Neural cell (in vitro differentiated cells): ENCODE results near the gene PTPRG. TPM values are rescaled to one million over a fixed set of nuclear protein-coding genes. Genes with fewer than 3 reads are reported as not detected.

Experiments
- H2AFZ ChIP-seq: fragments of 200-600, 300-800 bp; sonication (generic), shearing (Covaris generic); 2 replicates; pipeline ENCODE4 v1.6.0; 2014; ENCODE audit warnings: low read depth, mild to moderate bottlenecking, antibody characterized with exemption, low read length, moderate library complexity
- H3F3A ChIP-seq: fragments of 200-600 bp; shearing (Covaris generic); 2 replicates; pipeline ENCODE4 v1.6.1; 2016; ENCODE audit warnings: mild to moderate bottlenecking, moderate library complexity, mixed read lengths, antibody characterized with exemption, low read length; ENCODE audit not compliant: insufficient read depth, poor library complexity, severe bottlenecking
- H3K27ac ChIP-seq: fragments of 200-600, 300-800 bp; sonication (generic), shearing (Covaris generic); 2 replicates; pipeline ENCODE4 v1.5.1; 2014; ENCODE audit warnings: mild to moderate bottlenecking, low read length, moderate library complexity
- H3K27me3 ChIP-seq: fragments of 300-800, 200-600 bp; sonication (generic), shearing (Covaris generic); 2 replicates; pipeline ENCODE4 v1.6.0; 2014; ENCODE audit warnings: mild to moderate bottlenecking, low read depth, low read length, moderate library complexity; ENCODE audit not compliant: insufficient read depth
- H3K36me3 ChIP-seq: fragments of 300-800, 200-600 bp; sonication (generic), shearing (Covaris generic); 2 replicates; pipeline ENCODE4 v1.5.1; 2014; ENCODE audit warnings: mild to moderate bottlenecking, antibody characterized with exemption, low read length, moderate library complexity; ENCODE audit not compliant: insufficient read depth
- H3K4me2 ChIP-seq: fragments of 300-800, 200-600 bp; sonication (generic), shearing (Covaris generic); 2 replicates; pipeline ENCODE4 v1.6.0; 2014; ENCODE audit warnings: mild to moderate bottlenecking, low read length
- H3K4me3 ChIP-seq: fragments of 300-800, 200-600 bp; sonication (generic), shearing (Covaris generic); 2 replicates; pipeline ENCODE4 v1.5.1; 2014; ENCODE audit warnings: mild to moderate bottlenecking, low read length, moderate library complexity
- H3K79me2 ChIP-seq: fragments of 200-600 bp; shearing (Covaris generic); replicated peaks from 2 replicates; pipeline ENCODE4 v1.6.0; 2014; ENCODE audit warnings: mild to moderate bottlenecking, low read length, moderate library complexity; ENCODE audit not compliant: insufficient read depth
- H3K9ac ChIP-seq: fragments of 300-800, 200-600 bp; sonication (generic), shearing (Covaris generic); 2 replicates; pipeline ENCODE4 v1.6.1; 2016; ENCODE audit warnings: mild to moderate bottlenecking, low read length, mixed read lengths
- H3K9me2 ChIP-seq: fragments of 200-600 bp; shearing (Covaris generic); 2 replicates; pipeline ENCODE4 v1.6.1; 2016; ENCODE audit warnings: mild to moderate bottlenecking, low read length, mixed read lengths; ENCODE audit not compliant: insufficient read depth
- H3K9me3 ChIP-seq: fragments of 200-600, 300-800 bp; sonication (generic), shearing (Covaris generic); 2 replicates; pipeline ENCODE4 v1.6.1; 2016; ENCODE audit warnings: mild to moderate bottlenecking, mixed run types, low read length, moderate library complexity, mixed read lengths
- H4K20me1 ChIP-seq: fragments of 200-600 bp; shearing (Covaris generic); 2 replicates; pipeline ENCODE4 v1.6.1; 2016; ENCODE audit warnings: mild to moderate bottlenecking, mixed run types; ENCODE audit not compliant: insufficient read depth
- EP300 ChIP-seq: fragments of 450-650 bp; conservative IDR thresholded peaks from 2 replicates; pipeline ENCODE4 v1.6.1; 2014; ENCODE audit warnings: antibody characterized with exemption, mild to moderate bottlenecking, moderate library complexity; ENCODE audit not compliant: poor library complexity, severe bottlenecking
- EZH2 ChIP-seq: fragments of 200-600, 300-800 bp; shearing (Covaris generic), sonication (generic); IDR thresholded peaks from 2 replicates; pipeline ENCODE4 v1.6.1; 2014; ENCODE audit warnings: antibody characterized with exemption, low read length, borderline replicate concordance, mild to moderate bottlenecking; ENCODE audit not compliant: insufficient read depth, poor library complexity, severe bottlenecking
- MXI1 ChIP-seq: fragments of 450-650 bp; conservative IDR thresholded peaks from 2 replicates; pipeline ENCODE4 v1.6.1; 2014; ENCODE audit warnings: antibody characterized with exemption, mild to moderate bottlenecking; ENCODE audit not compliant: poor library complexity, severe bottlenecking
- POLR2AphosphoS5 ChIP-seq: IDR thresholded peaks from 2 replicates; pipeline ENCODE4 v1.6.1; 2012
- RAD21 ChIP-seq: fragments of 450-650 bp; conservative IDR thresholded peaks from 2 replicates; pipeline ENCODE4 v1.6.1; 2014; ENCODE audit warnings: antibody characterized with exemption, mild to moderate bottlenecking, moderate library complexity
- SMC3 ChIP-seq: fragments of 450-650 bp; conservative IDR thresholded peaks from 2 replicates; pipeline ENCODE4 v1.6.1; 2014; ENCODE audit warnings: antibody characterized with exemption, mild to moderate bottlenecking, moderate library complexity; ENCODE audit not compliant: poor library complexity
- TAF1 ChIP-seq: IDR thresholded peaks from 2 replicates; pipeline ENCODE4 v1.6.1; 2012; ENCODE audit warnings: low read depth
- polyA plus RNA-seq: library from polyadenylated mRNA; depleted of rRNA; stranded (reverse); fragments of >200 nt; gene quantifications from 2 replicates; pipeline ENCODE4 v1.2.3, GENCODE V29; 2014
- TF ChIP-seq, protein P1 (sequence below): IDR thresholded peaks from 2 replicates; pipeline ENCODE4 v1.6.1; 2012; ENCODE audit warnings: borderline replicate concordance
- TF ChIP-seq, protein P2 (sequence below): fragments of 450-650 bp; IDR thresholded peaks from 2 replicates; pipeline ENCODE4 v1.5.1; 2014; ENCODE audit warnings: antibody characterized with exemption, mild to moderate bottlenecking, moderate library complexity; ENCODE audit not compliant: poor library complexity, severe bottlenecking

Gene PTPRG
- polyA plus RNA-seq, 1 donor from 2014 or later = 33.1 TPM

DNA sequence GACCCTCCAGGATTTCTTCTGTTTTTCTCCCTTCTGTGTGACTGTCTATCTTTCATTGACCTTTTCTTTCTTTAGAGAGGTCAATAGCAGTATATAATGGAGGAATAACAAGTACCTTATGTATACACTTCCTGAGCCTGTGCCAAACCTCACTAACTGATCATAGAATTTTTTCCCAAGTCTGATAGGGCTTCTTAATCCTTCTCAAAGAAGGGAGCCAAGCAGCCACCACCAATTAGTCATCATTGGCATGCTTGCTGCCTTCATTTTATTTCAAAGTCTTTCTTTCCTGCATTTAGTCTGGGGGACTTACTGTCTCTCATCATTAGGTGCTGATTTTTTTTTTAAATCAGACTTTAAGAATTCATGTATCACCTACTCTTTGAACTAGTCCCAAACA lies 485.0 kb downstream of the PTPRG start:
- Histone ChIP-seq H3K9me2 (no peaks in the 10 kb centered on the region), H3K9me3 (no peaks in the 10 kb centered on the region), H3K36me3 (no peaks in the 10 kb centered on the region), H3K79me2 (peaks cover 4% of the 10 kb centered on the region), H3K4me2 (no peak overlapping the region), H3F3A (no peaks in the 10 kb centered on the region), H2AFZ (no peak overlapping the region), H3K27ac (no peak overlapping the region), H3K9ac (no peak overlapping the region), H4K20me1 (no peaks in the 10 kb centered on the region), H3K27me3 (no peaks in the 10 kb centered on the region), H3K4me3 (no peak overlapping the region)
- TF ChIP-seq RAD21 = no peak
- TF ChIP-seq MXI1 = no peak
- TF ChIP-seq, protein P1, sequence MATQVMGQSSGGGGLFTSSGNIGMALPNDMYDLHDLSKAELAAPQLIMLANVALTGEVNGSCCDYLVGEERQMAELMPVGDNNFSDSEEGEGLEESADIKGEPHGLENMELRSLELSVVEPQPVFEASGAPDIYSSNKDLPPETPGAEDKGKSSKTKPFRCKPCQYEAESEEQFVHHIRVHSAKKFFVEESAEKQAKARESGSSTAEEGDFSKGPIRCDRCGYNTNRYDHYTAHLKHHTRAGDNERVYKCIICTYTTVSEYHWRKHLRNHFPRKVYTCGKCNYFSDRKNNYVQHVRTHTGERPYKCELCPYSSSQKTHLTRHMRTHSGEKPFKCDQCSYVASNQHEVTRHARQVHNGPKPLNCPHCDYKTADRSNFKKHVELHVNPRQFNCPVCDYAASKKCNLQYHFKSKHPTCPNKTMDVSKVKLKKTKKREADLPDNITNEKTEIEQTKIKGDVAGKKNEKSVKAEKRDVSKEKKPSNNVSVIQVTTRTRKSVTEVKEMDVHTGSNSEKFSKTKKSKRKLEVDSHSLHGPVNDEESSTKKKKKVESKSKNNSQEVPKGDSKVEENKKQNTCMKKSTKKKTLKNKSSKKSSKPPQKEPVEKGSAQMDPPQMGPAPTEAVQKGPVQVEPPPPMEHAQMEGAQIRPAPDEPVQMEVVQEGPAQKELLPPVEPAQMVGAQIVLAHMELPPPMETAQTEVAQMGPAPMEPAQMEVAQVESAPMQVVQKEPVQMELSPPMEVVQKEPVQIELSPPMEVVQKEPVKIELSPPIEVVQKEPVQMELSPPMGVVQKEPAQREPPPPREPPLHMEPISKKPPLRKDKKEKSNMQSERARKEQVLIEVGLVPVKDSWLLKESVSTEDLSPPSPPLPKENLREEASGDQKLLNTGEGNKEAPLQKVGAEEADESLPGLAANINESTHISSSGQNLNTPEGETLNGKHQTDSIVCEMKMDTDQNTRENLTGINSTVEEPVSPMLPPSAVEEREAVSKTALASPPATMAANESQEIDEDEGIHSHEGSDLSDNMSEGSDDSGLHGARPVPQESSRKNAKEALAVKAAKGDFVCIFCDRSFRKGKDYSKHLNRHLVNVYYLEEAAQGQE = no peak
- no peak for TF ChIP-seq EZH2
- TF ChIP-seq POLR2AphosphoS5 = no peak

DNA sequence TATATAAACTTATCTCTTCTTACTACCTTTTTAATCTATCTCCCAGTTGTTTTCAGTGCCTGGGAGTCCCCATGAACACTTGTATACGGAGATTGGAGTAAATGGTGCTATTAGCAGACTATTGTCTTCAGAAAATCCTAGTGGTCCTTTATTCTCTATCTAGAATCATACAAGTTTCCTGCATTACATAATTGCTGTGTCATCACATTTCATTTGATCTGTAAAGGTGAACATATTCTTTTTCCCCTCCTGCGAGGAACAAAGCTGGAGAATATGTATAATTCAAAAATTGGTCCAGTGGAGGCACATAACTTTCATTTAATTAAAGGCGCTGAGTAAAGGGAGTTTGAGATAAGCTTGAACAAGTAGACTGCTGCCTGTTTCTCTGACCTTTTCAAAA lies 487.2 kb downstream of the PTPRG start:
- no peak overlapping the region for H3K9ac ChIP-seq
- H4K20me1 ChIP-seq = no peaks in the 10 kb centered on the region
- no peak overlapping the region for H3K27ac ChIP-seq
- peaks cover 4% of the 10 kb centered on the region for H3K79me2 ChIP-seq
- H3K4me2 ChIP-seq = no peak overlapping the region
- no peak overlapping the region for H3K4me3 ChIP-seq
- H2AFZ ChIP-seq = no peak overlapping the region
- H3K36me3 ChIP-seq = no peaks in the 10 kb centered on the region
- no peaks in the 10 kb centered on the region for H3F3A ChIP-seq
- TF ChIP-seq, protein P1 = no peak
- TF ChIP-seq SMC3 (no peak), EZH2 (no peak), EP300 (no peak), POLR2AphosphoS5 (no peak), MXI1 (no peak), TAF1 (no peak), RAD21 (no peak)
- TF ChIP-seq, protein P2, sequence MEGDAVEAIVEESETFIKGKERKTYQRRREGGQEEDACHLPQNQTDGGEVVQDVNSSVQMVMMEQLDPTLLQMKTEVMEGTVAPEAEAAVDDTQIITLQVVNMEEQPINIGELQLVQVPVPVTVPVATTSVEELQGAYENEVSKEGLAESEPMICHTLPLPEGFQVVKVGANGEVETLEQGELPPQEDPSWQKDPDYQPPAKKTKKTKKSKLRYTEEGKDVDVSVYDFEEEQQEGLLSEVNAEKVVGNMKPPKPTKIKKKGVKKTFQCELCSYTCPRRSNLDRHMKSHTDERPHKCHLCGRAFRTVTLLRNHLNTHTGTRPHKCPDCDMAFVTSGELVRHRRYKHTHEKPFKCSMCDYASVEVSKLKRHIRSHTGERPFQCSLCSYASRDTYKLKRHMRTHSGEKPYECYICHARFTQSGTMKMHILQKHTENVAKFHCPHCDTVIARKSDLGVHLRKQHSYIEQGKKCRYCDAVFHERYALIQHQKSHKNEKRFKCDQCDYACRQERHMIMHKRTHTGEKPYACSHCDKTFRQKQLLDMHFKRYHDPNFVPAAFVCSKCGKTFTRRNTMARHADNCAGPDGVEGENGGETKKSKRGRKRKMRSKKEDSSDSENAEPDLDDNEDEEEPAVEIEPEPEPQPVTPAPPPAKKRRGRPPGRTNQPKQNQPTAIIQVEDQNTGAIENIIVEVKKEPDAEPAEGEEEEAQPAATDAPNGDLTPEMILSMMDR = no peak
- no peaks in the 10 kb centered on the region for H3K9me2 ChIP-seq
- no peaks in the 10 kb centered on the region for H3K27me3 ChIP-seq
- no peaks in the 10 kb centered on the region for H3K9me3 ChIP-seq
